ENCODE data around the gene SLC44A1.

Gene SLC44A1

DNA sequence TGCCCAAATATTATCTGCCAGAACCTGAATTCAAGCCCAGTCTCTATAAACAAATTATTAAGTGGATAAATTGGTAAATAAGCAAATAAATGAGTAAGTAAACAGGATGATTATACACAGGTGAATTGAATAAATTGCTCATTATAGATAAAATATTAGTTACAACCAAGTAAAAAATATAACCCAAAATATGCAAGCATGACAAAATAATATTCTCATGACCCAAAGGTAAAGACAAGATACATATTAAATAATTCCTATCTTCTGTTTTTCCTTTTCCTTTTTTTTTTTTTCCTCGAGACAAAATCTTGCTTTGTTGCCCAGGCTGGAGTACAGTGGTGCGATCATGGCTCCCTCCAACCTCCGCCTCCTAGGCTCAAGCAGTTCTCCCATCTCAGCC, 182.2 kb downstream of the SLC44A1 start:
- no peak overlapping the region for H3K4me2 ChIP-seq (ENCODE audit: low read length)
- no peaks in the 10 kb centered on the region for H4K20me1 ChIP-seq (ENCODE audit: insufficient read depth, low read length)
- no peaks in the 10 kb centered on the region for H3K36me3 ChIP-seq (ENCODE audit: insufficient read depth, low read length)
- H2AFZ ChIP-seq (ENCODE audit: low read length): no peak overlapping the region
- H3K9me2 ChIP-seq (ENCODE audit: low read depth, low read length): no peaks in the 10 kb centered on the region
- H3K9ac ChIP-seq (ENCODE audit: low read length): no peak overlapping the region
- no peaks in the 10 kb centered on the region for H3F3A ChIP-seq (ENCODE audit: insufficient read depth, low read length)
- H3K27me3 ChIP-seq (ENCODE audit: insufficient read depth, low read length): no peaks in the 10 kb centered on the region
- TF ChIP-seq EZH2 (IDR thresholded peaks at IDR 0.05; ENCODE audit: borderline replicate concordance, low read length): no peak
- TF ChIP-seq, protein P1, sequence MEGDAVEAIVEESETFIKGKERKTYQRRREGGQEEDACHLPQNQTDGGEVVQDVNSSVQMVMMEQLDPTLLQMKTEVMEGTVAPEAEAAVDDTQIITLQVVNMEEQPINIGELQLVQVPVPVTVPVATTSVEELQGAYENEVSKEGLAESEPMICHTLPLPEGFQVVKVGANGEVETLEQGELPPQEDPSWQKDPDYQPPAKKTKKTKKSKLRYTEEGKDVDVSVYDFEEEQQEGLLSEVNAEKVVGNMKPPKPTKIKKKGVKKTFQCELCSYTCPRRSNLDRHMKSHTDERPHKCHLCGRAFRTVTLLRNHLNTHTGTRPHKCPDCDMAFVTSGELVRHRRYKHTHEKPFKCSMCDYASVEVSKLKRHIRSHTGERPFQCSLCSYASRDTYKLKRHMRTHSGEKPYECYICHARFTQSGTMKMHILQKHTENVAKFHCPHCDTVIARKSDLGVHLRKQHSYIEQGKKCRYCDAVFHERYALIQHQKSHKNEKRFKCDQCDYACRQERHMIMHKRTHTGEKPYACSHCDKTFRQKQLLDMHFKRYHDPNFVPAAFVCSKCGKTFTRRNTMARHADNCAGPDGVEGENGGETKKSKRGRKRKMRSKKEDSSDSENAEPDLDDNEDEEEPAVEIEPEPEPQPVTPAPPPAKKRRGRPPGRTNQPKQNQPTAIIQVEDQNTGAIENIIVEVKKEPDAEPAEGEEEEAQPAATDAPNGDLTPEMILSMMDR (IDR thresholded peaks at IDR 0.05; ENCODE audit: low read length): no peak
- no peak overlapping the region for H3K27ac ChIP-seq (ENCODE audit: low read depth, low read length, poor library complexity, severe bottlenecking)
- no peak overlapping the region for H3K4me3 ChIP-seq (ENCODE audit: low read depth, low read length, poor library complexity, severe bottlenecking)
- H3K4me1 ChIP-seq (ENCODE audit: insufficient read depth, low read length, severe bottlenecking): no peaks in the 10 kb centered on the region
- H3K79me2 ChIP-seq (ENCODE audit: insufficient read depth, low read length): no peaks in the 10 kb centered on the region
- no peaks in the 10 kb centered on the region for H3K9me3 ChIP-seq (ENCODE audit: low read length)

DNA sequence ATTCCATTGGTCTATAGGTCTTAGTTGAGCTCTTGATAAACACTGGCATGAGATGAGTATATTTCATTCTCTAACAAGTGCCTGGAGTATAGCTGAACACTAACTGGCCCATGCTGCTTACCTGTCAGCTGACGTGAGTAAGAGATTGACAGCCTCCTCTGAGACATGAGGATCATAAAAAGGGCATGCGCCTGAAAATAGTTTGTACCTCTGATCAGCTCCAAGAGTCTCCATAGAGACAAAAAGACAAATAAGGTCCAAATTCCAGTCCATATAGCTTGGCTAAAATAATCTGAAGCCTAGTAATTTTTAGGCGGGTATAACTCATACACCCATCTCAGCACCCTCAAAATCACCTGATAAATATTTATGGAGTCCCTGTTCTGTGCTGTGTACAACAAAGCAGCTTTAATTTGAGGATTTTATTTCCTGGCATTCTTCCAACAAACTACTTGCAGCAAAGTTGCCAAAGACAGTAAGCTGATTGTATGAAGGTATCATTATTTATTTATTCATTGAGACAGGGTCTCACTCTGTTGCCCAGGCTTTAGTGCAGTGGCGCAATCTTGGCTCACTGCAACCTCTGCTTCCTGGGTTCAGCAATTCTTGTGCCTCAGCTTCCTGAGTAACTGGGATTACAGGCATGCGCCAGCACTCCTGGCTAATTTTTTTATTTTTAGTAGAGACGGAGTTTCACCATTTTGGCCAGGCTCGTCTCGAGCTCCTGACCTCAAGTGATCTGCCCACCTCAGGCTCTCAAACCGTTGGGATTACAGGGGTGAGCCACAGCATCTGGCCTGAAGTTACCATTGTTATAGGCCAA, 187.2 kb downstream of the SLC44A1 start:
- Histone ChIP-seq H2AFZ (ENCODE audit: low read length) (no peak overlapping the region), H3K27ac (ENCODE audit: low read depth, low read length, poor library complexity, severe bottlenecking) (no peak overlapping the region), H3K9me2 (ENCODE audit: low read depth, low read length) (no peaks in the 10 kb centered on the region), H3K9ac (ENCODE audit: low read length) (no peak overlapping the region), H3K4me2 (ENCODE audit: low read length) (no peak overlapping the region), H3K4me3 (ENCODE audit: low read depth, low read length, poor library complexity, severe bottlenecking) (no peak overlapping the region), H3K79me2 (ENCODE audit: insufficient read depth, low read length) (no peaks in the 10 kb centered on the region), H3K4me1 (ENCODE audit: insufficient read depth, low read length, severe bottlenecking) (no peaks in the 10 kb centered on the region), H3K27me3 (ENCODE audit: insufficient read depth, low read length) (no peaks in the 10 kb centered on the region), H4K20me1 (ENCODE audit: insufficient read depth, low read length) (no peaks in the 10 kb centered on the region), H3K9me3 (ENCODE audit: low read length) (no peaks in the 10 kb centered on the region), H3K36me3 (ENCODE audit: insufficient read depth, low read length) (no peaks in the 10 kb centered on the region), H3F3A (ENCODE audit: insufficient read depth, low read length) (no peaks in the 10 kb centered on the region)
- TF ChIP-seq EZH2 (IDR thresholded peaks at IDR 0.05; ENCODE audit: borderline replicate concordance, low read length): no peak
- TF ChIP-seq, protein P1 (IDR thresholded peaks at IDR 0.05; ENCODE audit: low read length): no peak

DNA sequence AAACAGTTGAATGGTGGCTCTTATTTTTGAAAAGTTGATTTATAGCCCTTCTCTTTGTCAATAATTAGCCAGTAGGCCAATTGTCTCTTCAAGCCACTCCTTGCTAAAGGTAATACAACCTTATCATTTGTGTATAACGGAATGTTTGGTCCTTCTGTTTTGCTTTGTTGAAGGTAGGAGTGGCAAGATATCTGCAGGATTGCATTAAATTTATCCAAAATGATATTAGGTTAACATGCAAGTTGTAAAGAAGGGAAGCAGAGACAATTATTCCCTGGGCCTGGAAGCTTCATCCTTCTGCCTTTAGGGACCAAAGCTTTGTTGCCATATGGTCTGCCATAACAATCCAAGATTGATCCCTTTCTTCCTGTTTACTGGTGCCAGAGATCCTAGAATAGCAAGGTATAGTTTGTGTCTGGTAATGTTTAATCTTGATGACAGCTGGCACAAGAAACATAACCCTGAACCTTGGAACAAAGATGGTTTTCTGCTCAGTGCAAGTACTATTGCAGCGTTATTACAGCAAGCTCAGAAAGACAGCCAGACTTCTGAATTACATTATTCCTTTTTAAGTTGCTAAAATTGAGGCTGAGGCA, 187.9 kb downstream of the SLC44A1 start:
- H3K4me2 ChIP-seq (ENCODE audit: low read length): no peak overlapping the region
- no peak overlapping the region for H3K4me3 ChIP-seq (ENCODE audit: low read depth, low read length, poor library complexity, severe bottlenecking)
- H2AFZ ChIP-seq (ENCODE audit: low read length): no peak overlapping the region
- H3K9me3 ChIP-seq (ENCODE audit: low read length): no peaks in the 10 kb centered on the region
- no peaks in the 10 kb centered on the region for H4K20me1 ChIP-seq (ENCODE audit: insufficient read depth, low read length)
- no peaks in the 10 kb centered on the region for H3K4me1 ChIP-seq (ENCODE audit: insufficient read depth, low read length, severe bottlenecking)
- H3K9ac ChIP-seq (ENCODE audit: low read length): no peak overlapping the region
- no peaks in the 10 kb centered on the region for H3K27me3 ChIP-seq (ENCODE audit: insufficient read depth, low read length)
- H3F3A ChIP-seq (ENCODE audit: insufficient read depth, low read length): no peaks in the 10 kb centered on the region
- no peak overlapping the region for H3K27ac ChIP-seq (ENCODE audit: low read depth, low read length, poor library complexity, severe bottlenecking)
- no peaks in the 10 kb centered on the region for H3K79me2 ChIP-seq (ENCODE audit: insufficient read depth, low read length)
- H3K9me2 ChIP-seq (ENCODE audit: low read depth, low read length): no peaks in the 10 kb centered on the region
- TF ChIP-seq EZH2 (IDR thresholded peaks at IDR 0.05; ENCODE audit: borderline replicate concordance, low read length): no peak
- TF ChIP-seq, protein P1 (IDR thresholded peaks at IDR 0.05; ENCODE audit: low read length): no peak
- H3K36me3 ChIP-seq (ENCODE audit: insufficient read depth, low read length): no peaks in the 10 kb centered on the region

Measured in OCI-LY1 (cell line).